ENCODE measurements around the gene BDNF. TPM values are rescaled to one million over a fixed set of nuclear protein-coding genes. Genes with fewer than 3 reads are reported as not detected.

The BDNF gene
- total RNA-seq, 1 experiment from 2014 or later = 4.8 TPM

DNA sequence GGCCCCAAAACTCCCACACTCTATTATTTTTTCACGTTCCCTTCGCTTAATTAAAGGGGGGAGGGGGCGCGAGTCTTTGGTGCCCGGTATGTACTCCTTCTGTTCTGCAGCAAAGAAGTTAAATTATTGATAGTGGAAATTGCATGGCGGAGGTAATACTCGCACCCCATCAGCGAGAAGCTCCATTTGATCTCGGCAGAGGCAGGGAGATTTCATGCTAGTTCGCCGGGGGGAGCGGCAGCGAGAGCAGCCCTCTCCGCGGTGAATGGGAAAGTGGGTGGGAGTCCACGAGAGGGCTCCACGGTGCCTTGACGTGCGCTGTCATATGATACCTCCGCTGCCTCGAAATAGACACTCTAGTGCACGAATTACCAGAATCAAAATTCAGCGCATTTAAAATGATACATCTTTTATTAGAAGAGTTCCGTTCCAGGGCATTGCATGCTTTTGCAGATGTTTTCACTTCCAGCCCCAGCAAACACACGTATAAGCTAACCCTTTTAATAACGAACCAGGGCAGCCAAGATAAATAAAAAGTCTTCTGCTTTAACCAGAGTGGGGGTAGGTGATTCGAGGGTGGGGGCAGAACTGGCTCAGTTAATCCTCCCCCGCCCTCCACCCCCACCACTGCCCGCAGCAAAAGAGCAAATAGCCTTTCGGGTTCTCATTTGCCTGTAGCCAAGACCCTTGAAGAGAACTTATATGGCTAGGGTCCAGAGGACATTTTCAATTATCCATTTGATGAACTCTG is 1.3 kb upstream of the BDNF start:
- H3K4me3 Mint-ChIP-seq = peak overlapping the region; percentile 87
- POLR2A ChIA-PET = interaction anchor here (2.0 to 3.5 kb wide), 2 partner anchors 18 to 21 kb away, joined by 9 to 48 read pairs; no protein-coding TSS in a partner anchor
- no peaks in the 10 kb centered on the region for H3K36me3 Mint-ChIP-seq
- H3K27ac Mint-ChIP-seq = no peak overlapping the region
- no peaks in the 10 kb centered on the region for H3K9me3 Mint-ChIP-seq
- CTCF ChIA-PET = interaction anchor here (0.8 to 5.6 kb wide), 9 partner anchors 9 to 1462 kb away, joined by 3 to 184 read pairs (median 4); no protein-coding TSS in a partner anchor
- H3K4me1 Mint-ChIP-seq = peaks cover 50% of the 10 kb centered on the region
- ATAC-seq = no peak
- peaks cover 34% of the 10 kb centered on the region for H3K27me3 Mint-ChIP-seq (ENCODE audit: low read depth)
- DNase-seq (ENCODE audit: low spot score) = no peak
- TF ChIP-seq FOXJ3 (CRISPR knock-in tag; IDR thresholded peaks at IDR 0.05; ENCODE audit: borderline replicate concordance) (no peak), ZNF671 (CRISPR knock-in tag; IDR thresholded peaks at IDR 0.05) (no peak), NFE2L1 (CRISPR knock-in tag; IDR thresholded peaks at IDR 0.05) (no peak), TCF7 (CRISPR knock-in tag; IDR thresholded peaks at IDR 0.05; ENCODE audit: low read depth) (no peak), PRRX2 (CRISPR knock-in tag; IDR thresholded peaks at IDR 0.05) (no peak), ZNF232 (CRISPR knock-in tag; IDR thresholded peaks at IDR 0.05) (no peak), ATF1 (CRISPR knock-in tag; IDR thresholded peaks at IDR 0.05) (no peak), GRHL2 (CRISPR knock-in tag; IDR thresholded peaks at IDR 0.05; ENCODE audit: insufficient replicate concordance, severe bottlenecking) (no peak), ZNF317 (CRISPR knock-in tag; IDR thresholded peaks at IDR 0.05; ENCODE audit: borderline replicate concordance, low read depth) (no peak), EMX1 (CRISPR knock-in tag; IDR thresholded peaks at IDR 0.05) (no peak), ARID4B (CRISPR knock-in tag; IDR thresholded peaks at IDR 0.05; ENCODE audit: borderline replicate concordance) (no peak), KAT7 (CRISPR knock-in tag; IDR thresholded peaks at IDR 0.05; ENCODE audit: borderline replicate concordance) (no peak), JUN (CRISPR knock-in tag; IDR thresholded peaks at IDR 0.05) (no peak), ATF6 (CRISPR knock-in tag; IDR thresholded peaks at IDR 0.05) (no peak), TEAD4 (CRISPR knock-in tag; IDR thresholded peaks at IDR 0.05) (no peak), JAZF1 (CRISPR knock-in tag; IDR thresholded peaks at IDR 0.05) (no peak)
- TF ChIP-seq, protein P1, sequence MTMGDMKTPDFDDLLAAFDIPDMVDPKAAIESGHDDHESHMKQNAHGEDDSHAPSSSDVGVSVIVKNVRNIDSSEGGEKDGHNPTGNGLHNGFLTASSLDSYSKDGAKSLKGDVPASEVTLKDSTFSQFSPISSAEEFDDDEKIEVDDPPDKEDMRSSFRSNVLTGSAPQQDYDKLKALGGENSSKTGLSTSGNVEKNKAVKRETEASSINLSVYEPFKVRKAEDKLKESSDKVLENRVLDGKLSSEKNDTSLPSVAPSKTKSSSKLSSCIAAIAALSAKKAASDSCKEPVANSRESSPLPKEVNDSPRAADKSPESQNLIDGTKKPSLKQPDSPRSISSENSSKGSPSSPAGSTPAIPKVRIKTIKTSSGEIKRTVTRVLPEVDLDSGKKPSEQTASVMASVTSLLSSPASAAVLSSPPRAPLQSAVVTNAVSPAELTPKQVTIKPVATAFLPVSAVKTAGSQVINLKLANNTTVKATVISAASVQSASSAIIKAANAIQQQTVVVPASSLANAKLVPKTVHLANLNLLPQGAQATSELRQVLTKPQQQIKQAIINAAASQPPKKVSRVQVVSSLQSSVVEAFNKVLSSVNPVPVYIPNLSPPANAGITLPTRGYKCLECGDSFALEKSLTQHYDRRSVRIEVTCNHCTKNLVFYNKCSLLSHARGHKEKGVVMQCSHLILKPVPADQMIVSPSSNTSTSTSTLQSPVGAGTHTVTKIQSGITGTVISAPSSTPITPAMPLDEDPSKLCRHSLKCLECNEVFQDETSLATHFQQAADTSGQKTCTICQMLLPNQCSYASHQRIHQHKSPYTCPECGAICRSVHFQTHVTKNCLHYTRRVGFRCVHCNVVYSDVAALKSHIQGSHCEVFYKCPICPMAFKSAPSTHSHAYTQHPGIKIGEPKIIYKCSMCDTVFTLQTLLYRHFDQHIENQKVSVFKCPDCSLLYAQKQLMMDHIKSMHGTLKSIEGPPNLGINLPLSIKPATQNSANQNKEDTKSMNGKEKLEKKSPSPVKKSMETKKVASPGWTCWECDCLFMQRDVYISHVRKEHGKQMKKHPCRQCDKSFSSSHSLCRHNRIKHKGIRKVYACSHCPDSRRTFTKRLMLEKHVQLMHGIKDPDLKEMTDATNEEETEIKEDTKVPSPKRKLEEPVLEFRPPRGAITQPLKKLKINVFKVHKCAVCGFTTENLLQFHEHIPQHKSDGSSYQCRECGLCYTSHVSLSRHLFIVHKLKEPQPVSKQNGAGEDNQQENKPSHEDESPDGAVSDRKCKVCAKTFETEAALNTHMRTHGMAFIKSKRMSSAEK (CRISPR knock-in tag; IDR thresholded peaks at IDR 0.05; ENCODE audit: borderline replicate concordance) = no peak
- TF ChIP-seq, protein P2, sequence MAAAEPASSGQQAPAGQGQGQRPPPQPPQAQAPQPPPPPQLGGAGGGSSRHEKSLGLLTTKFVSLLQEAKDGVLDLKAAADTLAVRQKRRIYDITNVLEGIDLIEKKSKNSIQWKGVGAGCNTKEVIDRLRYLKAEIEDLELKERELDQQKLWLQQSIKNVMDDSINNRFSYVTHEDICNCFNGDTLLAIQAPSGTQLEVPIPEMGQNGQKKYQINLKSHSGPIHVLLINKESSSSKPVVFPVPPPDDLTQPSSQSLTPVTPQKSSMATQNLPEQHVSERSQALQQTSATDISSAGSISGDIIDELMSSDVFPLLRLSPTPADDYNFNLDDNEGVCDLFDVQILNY (CRISPR knock-in tag; IDR thresholded peaks at IDR 0.05) = no peak
